Hematopoietic multipotent progenitor cell treated with erythropoietin and hydrocortisone succinate and interleukin-3 and kit ligand, for 4 days (in vitro differentiated cells): ENCODE results near the gene MNT.

ENCODE experiments used
- DNase-seq: peaks from one replicate; pipeline ENCODE4 v3.0.0-alpha.2; 2015

Gene MNT

DNA sequence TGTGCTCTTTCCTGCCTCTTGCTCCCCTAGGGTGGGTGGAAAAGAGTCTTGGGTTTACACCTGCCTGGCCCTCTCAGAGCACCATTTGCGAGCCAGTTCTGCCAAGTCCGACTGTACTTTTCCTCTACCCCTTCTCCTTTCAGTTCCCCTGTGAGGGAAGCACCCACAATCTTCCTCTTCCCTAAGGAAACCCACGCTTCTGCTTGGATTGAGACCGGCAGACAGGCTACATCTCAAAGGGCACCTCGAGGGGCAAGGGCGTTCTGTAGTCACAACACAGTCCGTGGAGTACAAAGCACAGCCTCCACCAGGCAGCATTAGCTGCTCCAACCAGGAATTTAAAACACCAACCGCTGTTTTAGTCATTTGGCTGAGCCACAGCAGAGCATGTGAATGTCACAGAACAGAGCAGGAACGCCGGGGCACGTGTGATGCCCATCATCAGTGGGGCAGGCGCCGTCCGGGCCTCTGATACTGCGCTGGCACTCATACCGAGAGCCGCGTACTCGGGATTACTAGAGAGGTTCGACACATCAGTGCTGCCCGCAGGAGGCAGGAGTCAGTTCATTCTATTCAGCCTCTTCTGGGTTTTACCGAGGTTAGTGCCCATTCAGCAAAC, 13.7 kb upstream of the MNT start:
- DNase-seq, result no peak

DNA sequence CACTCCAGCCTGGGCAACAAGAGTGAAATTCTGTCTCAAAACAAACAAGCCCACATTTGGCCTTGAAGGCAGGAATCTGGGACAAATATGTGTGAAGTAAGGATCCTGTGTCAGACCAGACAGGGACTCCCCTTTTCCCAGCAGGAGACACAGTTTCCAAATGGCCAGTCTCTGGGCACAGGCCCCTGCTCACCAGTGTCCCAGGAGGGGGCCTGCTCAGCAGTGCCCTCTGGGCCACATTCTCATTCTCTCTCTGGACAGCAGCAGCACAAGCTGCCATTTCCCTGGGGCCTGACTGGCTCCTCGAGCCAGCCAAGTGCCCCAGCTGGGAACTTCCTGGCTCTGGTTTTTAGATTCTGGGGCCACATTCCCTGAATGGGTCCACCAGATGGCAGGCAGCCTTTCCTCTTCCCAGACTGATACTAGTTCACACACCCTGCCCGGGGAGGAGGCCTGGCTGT, 11.7 kb upstream of the MNT start:
- DNase-seq, result no peak

- no peak for DNase-seq
These were observed 10.1 kb upstream of the MNT start for GRCh38 chr17:2410951-2411350.

GRCh38 chr17:2406903-2407790, 6.3 kb upstream of the MNT start:
- no peak for DNase-seq

GRCh38 chr17:2406271-2406902, 5.5 kb upstream of the MNT start:
- DNase-seq, result no peak

DNA sequence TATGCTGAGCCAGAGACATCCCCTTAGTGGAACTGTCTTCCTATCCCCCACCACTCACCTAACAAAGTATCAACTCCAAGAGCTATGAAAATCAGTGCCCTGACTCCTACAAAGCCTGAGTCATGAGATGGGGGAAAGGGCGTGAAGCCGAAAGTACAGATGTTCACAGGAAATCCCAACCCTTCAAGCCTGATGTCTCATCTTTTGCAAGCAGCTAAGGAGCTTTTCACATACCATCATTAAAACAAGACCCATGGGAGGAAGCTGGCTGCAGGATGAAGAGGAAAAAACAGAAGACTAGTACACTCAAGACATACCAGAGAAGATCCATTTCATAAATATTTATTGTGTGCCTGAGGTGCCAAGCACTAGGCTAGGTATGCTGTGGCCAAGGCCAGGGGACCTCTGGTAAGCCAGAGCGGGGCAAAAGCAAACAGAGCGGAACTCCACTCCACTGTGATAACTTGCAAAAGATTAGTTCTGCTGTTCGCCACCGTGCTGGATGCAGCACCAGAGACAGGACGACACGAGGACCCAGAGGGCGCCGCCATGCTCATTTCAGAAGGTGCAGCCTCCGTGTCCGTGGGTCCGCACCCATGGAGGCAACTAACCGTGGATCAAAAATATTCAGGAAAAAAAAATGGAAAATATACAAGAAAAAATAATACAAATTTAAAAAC, 4.5 kb upstream of the MNT start:
- DNase-seq, result no peak

GRCh38 chr17:2403044-2403443, 2.2 kb upstream of the MNT start:
- no peak for DNase-seq

GRCh38 chr17:2402544-2402943, 1.7 kb upstream of the MNT start:
- peak; percentile 37 for DNase-seq

GRCh38 chr17:2401426-2402221, 764 bp upstream of the MNT start:
- peak; percentile 100 for DNase-seq

DNA sequence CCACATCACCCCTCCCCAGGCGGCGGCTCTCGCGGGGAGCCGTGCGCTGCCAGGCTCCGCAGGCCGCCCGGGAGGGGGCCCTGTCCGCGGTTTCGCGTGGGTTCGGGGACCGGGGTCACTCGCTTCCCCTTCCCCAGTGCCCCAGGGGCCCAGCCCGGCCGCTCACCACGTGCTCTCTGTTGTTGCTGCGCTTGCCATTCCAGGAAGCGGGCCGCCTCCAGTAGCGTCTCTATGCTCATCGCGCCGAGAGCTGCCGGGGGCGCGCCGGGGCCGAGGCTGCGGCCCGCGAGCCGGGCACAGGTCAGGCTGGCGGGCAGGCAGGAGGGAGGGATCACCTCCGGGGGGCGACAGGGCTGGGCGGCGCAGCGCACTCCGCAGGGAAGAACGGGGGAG, 390 bp downstream of the MNT start:
- DNase-seq, result peak; percentile 82

GRCh38 chr17:2399572-2400473, 1.0 kb downstream of the MNT start:
- peak; percentile 97 for DNase-seq

GRCh38 chr17:2398655-2399571, 1.9 kb downstream of the MNT start:
- DNase-seq, result peak; percentile 85

- no peak for DNase-seq
These were observed 2.7 kb downstream of the MNT start for GRCh38 chr17:2398182-2398581.

- no peak for DNase-seq
These were observed 3.4 kb downstream of the MNT start for GRCh38 chr17:2397247-2398171.

DNA sequence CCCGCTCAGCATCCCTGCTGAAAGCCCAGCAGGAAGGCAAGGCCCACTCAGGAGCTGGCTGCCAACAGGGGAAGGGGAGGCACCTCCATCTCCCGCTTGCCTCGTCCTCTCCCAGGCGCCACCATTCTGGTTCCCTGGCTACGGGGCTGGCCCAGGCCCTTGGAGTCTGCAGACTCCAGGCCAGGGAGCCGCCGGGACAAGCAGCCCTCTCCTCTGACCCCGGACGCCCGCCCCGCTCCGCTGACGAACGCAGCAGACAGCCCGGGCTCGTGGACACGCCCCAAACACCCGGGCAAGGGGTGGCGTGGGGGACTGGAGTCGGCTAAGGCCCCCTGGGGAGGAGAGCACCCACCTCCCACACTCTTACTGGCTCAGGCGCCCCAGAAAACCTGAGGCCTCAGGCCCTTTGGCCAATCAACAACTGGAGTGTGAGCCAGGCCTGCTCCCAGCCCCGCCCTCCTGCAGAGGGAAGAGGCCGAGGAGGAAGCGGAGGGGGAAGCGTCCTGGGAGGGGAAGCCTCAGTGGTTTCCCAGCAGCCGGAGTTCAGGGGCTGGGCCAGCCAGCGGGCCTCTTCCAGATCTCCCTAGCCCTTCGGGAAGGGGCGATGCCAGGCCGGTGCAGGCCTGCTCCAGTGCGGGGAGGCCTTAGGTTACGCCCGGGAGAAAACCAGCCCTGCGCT, 4.2 kb downstream of the MNT start:
- peak; percentile 97 for DNase-seq

DNA sequence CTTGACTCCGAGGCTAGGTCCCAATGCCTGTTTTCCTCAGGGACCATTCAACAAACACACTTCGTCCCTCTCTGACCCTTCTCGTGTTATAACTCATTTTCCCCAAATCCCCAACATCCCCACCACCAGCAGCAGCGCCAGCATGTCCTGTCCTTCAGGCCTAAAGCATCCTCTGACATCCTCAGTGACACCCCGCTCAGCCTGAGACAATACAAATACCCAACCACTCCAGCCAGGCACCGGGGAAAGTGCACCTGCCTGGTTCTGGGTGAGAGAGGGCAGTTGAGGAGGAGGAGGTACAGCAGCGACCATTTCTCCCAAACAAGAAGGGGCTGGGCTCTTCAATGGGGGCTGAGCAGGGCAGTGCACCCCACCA, 4.7 kb downstream of the MNT start:
- DNase-seq, result no peak

DNA sequence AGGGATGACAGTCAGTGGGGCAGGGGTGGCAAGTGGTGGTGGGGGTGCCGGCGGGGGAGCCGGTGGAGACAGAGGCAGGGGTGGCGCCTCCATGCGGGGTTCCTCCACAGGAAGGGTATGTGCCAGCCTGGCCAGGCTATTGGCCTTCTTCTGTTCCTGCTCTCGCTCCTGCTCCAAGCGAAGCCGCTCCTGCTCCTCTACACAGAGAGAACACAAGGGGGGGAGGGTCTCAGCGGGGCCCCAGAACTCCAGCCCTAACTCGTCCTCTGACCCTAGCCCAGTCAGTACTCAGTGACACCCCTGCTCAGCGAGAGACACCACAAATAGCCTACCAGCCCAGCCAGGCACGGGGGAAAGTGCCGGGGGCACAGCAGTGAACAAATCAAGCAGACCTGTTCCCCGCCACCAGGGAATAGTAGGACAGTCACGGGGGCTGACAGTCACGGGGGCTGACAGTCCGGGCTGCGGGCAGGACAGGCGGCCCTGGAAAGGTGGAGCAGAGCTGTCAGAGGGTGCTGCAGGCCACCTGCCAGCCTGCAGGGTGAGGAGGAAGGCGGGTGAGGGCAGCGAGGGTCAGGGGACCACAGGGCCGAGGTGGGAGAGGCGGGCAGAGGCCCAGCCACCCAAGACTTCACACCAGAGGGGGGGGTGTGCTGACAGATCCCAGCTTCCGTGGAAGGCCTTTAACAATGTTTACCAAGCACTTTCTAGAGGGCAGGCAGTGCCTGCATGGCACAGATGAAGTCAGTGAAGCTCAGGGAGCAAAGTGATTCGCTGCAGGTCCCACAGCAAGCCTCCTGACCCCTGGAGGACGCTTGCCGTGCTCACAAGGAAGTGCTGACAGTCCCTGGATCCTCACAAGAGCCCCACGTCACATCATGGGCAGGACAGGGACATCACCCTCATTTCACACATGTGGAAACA, 5.3 kb downstream of the MNT start:
- DNase-seq, result peak; percentile 52
